ENCODE measurements around the gene SCIN. TPM values are rescaled to one million over a fixed set of nuclear protein-coding genes. Genes with fewer than 3 reads are reported as not detected.

Gene SCIN
- polyA plus RNA-seq, 1 of the 3 experiments (the other 2 are of a cell fraction), result 0.02 TPM

- Histone ChIP-seq H3K9ac (no peak overlapping the region), H3K27me3 (ENCODE audit: insufficient read depth) (peaks cover 15% of the 10 kb centered on the region), H3F3A (replicated peaks; ENCODE audit: insufficient read depth) (no peaks in the 10 kb centered on the region), H3K27ac (ENCODE audit: low read depth in 2 of 2, low read length in 1 of 2) (no peak overlapping the region), H3K4me3 (ENCODE audit: low read depth in 2 of 2, low read length in 1 of 2) (no peak overlapping the region), H3K4me2 (no peak overlapping the region), H3K79me2 (ENCODE audit: insufficient read depth) (no peaks in the 10 kb centered on the region), H4K20me1 (ENCODE audit: insufficient read depth) (no peaks in the 10 kb centered on the region), H2AFZ (ENCODE audit: low read depth) (no peak overlapping the region), H3K9me3 (no peaks in the 10 kb centered on the region), H3K9me2 (no peaks in the 10 kb centered on the region), H3K36me3 (replicated peaks in 1 of 2; ENCODE audit: control insufficient read depth in 1 of 2, insufficient read depth in 2 of 2, low read length in 1 of 2) (no peaks in the 10 kb centered on the region), H3K4me1 (ENCODE audit: control insufficient read depth in 1 of 2, insufficient read depth in 2 of 2, low read depth in 1 of 2, low read length in 1 of 2) (peaks cover 0 to 5% of the 10 kb centered on the region in 2 experiments; a peak in 2 of 4 replicates)
- 61% methylated on average over 5 of the region's 5 CpGs for WGBS (ENCODE audit: low lambda C conversion rate)
- ChIA-PET CTCF (interaction anchor here (0.7 to 3.2 kb wide), 5 partner anchors 9 to 110 kb away, joined by 3 to 22 read pairs (median 6); no protein-coding TSS in a partner anchor), POLR2A (no interaction called here)
- DNase-seq, result no peak
- TF ChIP-seq TCF12 (IDR thresholded peaks at IDR 0.05), result no peak
- TF ChIP-seq EZH2phosphoT487 (IDR thresholded peaks at IDR 0.05; ENCODE audit: borderline replicate concordance, low read depth), result no peak
- TF ChIP-seq ELF1 (IDR thresholded peaks at IDR 0.05), result no peak
- no peak for TF ChIP-seq RXRA (IDR thresholded peaks at IDR 0.05; ENCODE audit: borderline replicate concordance, low read depth)
- TF ChIP-seq NRF1 (IDR thresholded peaks at IDR 0.05; ENCODE audit: low read depth, low read length), result no peak
- no peak for TF ChIP-seq JUND (IDR thresholded peaks at IDR 0.05)
- no peak; the same call in 1 of the 2 replicates for TF ChIP-seq PBX3 (IDR thresholded peaks at IDR 0.05)
- no peak for TF ChIP-seq TAF1 (IDR thresholded peaks at IDR 0.05; ENCODE audit: borderline replicate concordance, low read depth, low read length)
- TF ChIP-seq MAX (IDR thresholded peaks at IDR 0.05; ENCODE audit: low read depth), result no peak
- TF ChIP-seq YY1 (IDR thresholded peaks at IDR 0.05; ENCODE audit: low read depth), result no peak
- no peak for TF ChIP-seq SMC3 (IDR thresholded peaks at IDR 0.05; ENCODE audit: low read depth, low read length)
- no peak for TF ChIP-seq MEF2A (IDR thresholded peaks at IDR 0.05; ENCODE audit: borderline replicate concordance, low read depth)
- no peak for TF ChIP-seq USF1 (IDR thresholded peaks at IDR 0.05; ENCODE audit: borderline replicate concordance, low read depth)
- TF ChIP-seq TEAD4 (IDR thresholded peaks at IDR 0.05; ENCODE audit: borderline replicate concordance, insufficient read depth), result no peak
- no peak for TF ChIP-seq FOXM1 (IDR thresholded peaks at IDR 0.05; ENCODE audit: low read depth)
Measured at GRCh38 chr7:12629816-12630512, 59.4 kb downstream of the SCIN start.

- WGBS (ENCODE audit: low lambda C conversion rate), result 17% methylated on average over 6 of the region's 6 CpGs
- H3K4me1 ChIP-seq (ENCODE audit: control insufficient read depth in 1 of 2, insufficient read depth in 2 of 2, low read depth in 1 of 2, low read length in 1 of 2), result peaks cover 0 to 5% of the 10 kb centered on the region in 2 experiments; a peak in 2 of 4 replicates
- H3K9ac ChIP-seq, result no peak overlapping the region
- no peak overlapping the region for H3K27ac ChIP-seq (ENCODE audit: low read depth in 2 of 2, low read length in 1 of 2)
- peaks cover 15% of the 10 kb centered on the region for H3K27me3 ChIP-seq (ENCODE audit: insufficient read depth)
- no peaks in the 10 kb centered on the region for H3K36me3 ChIP-seq (replicated peaks in 1 of 2; ENCODE audit: control insufficient read depth in 1 of 2, insufficient read depth in 2 of 2, low read length in 1 of 2)
- POLR2A ChIA-PET, result no interaction called here
- no peak overlapping the region for H3K4me3 ChIP-seq (ENCODE audit: low read depth in 2 of 2, low read length in 1 of 2)
- H3K9me3 ChIP-seq, result no peaks in the 10 kb centered on the region
- no peaks in the 10 kb centered on the region for H4K20me1 ChIP-seq (ENCODE audit: insufficient read depth)
- TF ChIP-seq EP300 (IDR thresholded peaks at IDR 0.05; ENCODE audit: borderline replicate concordance in 1 of 2, low read depth in 1 of 2, low read length in 1 of 2) (0 out of 4 replicates have a peak, but pooled peaks of 1 of the 2 experiments have one; percentile 38), PBX3 (IDR thresholded peaks at IDR 0.05) (no peak), GATA2 (CRISPR knock-in tag; IDR thresholded peaks at IDR 0.05) (peak; percentile 46; the same call in 1 of the 2 replicates)
- no peaks in the 10 kb centered on the region for H3K79me2 ChIP-seq (ENCODE audit: insufficient read depth)
- DNase-seq, result peak; percentile 23
- H3F3A ChIP-seq (replicated peaks; ENCODE audit: insufficient read depth), result no peaks in the 10 kb centered on the region
- no peak overlapping the region for H2AFZ ChIP-seq (ENCODE audit: low read depth)
- no peak overlapping the region for H3K4me2 ChIP-seq
- CTCF ChIA-PET, result interaction anchor here (0.9 to 3.2 kb wide), 7 partner anchors 8 to 172 kb away, joined by 3 to 22 read pairs (median 6); no protein-coding TSS in a partner anchor
- H3K9me2 ChIP-seq, result no peaks in the 10 kb centered on the region
Measured at GRCh38 chr7:12630513-12630819, 59.9 kb downstream of the SCIN start.

All from SK-N-SH (cell line).